PFSK-1 (cell line): ENCODE results near the gene MED26.

Experiments
- FOXP2 ChIP-seq: optimal IDR thresholded peaks from 2 replicates; pipeline ENCODE3; 2011; ENCODE audit warnings: borderline replicate concordance, control low read depth, inconsistent platforms; ENCODE audit not compliant: insufficient read depth; ENCODE audit errors: extremely low read length, extremely low read depth
- POLR2AphosphoS5 ChIP-seq: IDR thresholded peaks from 2 replicates; pipeline ENCODE4 v1.6.1; 2012; ENCODE audit warnings: low read depth, mild to moderate bottlenecking, control low read depth, low read length, moderate library complexity
- SIN3A ChIP-seq: IDR thresholded peaks from 2 replicates; pipeline ENCODE4 v1.6.1; 2012; ENCODE audit warnings: mild to moderate bottlenecking, low read length, moderate library complexity, borderline replicate concordance; ENCODE audit not compliant: insufficient read depth
- TAF1 ChIP-seq: IDR thresholded peaks from 2 replicates; pipeline ENCODE4 v1.6.1; 2012; ENCODE audit warnings: low read length, control low read depth, borderline replicate concordance; ENCODE audit not compliant: insufficient read depth
- TF ChIP-seq, protein P1 (sequence below), 2 experiments: IDR thresholded peaks; 2 replicates each; pipeline versions ENCODE4 v1.6.1 to v1.8.0; 2011 to 2012; ENCODE audit warnings: low read depth in 2 of 2, low read length in 2 of 2, control low read depth in 1 of 2, inconsistent platforms in 1 of 2, mild to moderate bottlenecking in 1 of 2, moderate library complexity in 1 of 2; ENCODE audit not compliant: insufficient read depth in 1 of 2

MED26 gene

DNA sequence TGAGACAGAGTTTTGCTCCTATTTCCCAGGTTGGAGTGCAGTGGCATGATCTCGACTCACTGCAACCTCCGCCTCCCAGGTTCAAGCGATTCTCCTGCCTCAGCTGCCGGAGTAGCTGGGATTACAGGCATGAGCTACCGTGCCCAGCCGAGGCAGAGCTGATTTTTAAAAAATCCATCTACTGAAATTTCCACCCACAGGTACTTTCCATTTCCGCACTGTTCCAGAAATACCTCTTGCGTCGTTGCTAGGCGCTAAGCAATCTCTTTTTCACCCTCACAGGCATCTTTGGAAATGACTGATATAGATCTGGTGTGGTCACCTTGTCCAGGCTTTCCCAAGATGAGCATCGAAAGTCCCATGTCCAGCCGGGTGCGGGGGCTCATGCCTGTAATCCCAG lies 42.3 kb upstream of the MED26 start:
- TF ChIP-seq FOXP2 (no peak), TAF1 (no peak), SIN3A (no peak), POLR2AphosphoS5 (no peak)
- TF ChIP-seq, protein P1, sequence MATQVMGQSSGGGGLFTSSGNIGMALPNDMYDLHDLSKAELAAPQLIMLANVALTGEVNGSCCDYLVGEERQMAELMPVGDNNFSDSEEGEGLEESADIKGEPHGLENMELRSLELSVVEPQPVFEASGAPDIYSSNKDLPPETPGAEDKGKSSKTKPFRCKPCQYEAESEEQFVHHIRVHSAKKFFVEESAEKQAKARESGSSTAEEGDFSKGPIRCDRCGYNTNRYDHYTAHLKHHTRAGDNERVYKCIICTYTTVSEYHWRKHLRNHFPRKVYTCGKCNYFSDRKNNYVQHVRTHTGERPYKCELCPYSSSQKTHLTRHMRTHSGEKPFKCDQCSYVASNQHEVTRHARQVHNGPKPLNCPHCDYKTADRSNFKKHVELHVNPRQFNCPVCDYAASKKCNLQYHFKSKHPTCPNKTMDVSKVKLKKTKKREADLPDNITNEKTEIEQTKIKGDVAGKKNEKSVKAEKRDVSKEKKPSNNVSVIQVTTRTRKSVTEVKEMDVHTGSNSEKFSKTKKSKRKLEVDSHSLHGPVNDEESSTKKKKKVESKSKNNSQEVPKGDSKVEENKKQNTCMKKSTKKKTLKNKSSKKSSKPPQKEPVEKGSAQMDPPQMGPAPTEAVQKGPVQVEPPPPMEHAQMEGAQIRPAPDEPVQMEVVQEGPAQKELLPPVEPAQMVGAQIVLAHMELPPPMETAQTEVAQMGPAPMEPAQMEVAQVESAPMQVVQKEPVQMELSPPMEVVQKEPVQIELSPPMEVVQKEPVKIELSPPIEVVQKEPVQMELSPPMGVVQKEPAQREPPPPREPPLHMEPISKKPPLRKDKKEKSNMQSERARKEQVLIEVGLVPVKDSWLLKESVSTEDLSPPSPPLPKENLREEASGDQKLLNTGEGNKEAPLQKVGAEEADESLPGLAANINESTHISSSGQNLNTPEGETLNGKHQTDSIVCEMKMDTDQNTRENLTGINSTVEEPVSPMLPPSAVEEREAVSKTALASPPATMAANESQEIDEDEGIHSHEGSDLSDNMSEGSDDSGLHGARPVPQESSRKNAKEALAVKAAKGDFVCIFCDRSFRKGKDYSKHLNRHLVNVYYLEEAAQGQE (IDR thresholded peaks at IDR 0.05; ENCODE audit: insufficient read depth in 1 of 2, low read depth in 2 of 2, low read length in 2 of 2): no peak

DNA sequence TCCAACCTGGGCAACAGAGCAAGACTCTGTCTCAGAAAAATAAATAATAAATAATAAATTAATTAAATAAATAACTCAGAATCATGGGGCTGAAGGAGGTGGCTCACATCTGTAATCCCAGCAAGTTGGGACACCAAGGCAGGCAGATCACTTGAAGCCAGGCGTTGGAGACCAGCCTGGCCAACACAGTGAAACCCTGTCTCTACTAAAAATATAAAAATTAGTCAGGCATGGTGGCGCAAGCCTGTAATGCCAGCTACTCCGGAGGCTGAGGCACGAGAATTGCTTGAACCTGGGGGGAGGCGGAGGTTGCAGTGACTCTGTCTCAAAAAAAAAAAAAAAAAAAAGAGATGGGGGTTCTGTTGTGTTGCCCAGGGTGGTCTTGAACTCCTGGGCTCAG lies 40.2 kb upstream of the MED26 start:
- TF ChIP-seq TAF1 (no peak), SIN3A (no peak), FOXP2 (no peak), POLR2AphosphoS5 (no peak)
- TF ChIP-seq, protein P1 (IDR thresholded peaks at IDR 0.05; ENCODE audit: insufficient read depth in 1 of 2, low read depth in 2 of 2, low read length in 2 of 2): no peak

DNA sequence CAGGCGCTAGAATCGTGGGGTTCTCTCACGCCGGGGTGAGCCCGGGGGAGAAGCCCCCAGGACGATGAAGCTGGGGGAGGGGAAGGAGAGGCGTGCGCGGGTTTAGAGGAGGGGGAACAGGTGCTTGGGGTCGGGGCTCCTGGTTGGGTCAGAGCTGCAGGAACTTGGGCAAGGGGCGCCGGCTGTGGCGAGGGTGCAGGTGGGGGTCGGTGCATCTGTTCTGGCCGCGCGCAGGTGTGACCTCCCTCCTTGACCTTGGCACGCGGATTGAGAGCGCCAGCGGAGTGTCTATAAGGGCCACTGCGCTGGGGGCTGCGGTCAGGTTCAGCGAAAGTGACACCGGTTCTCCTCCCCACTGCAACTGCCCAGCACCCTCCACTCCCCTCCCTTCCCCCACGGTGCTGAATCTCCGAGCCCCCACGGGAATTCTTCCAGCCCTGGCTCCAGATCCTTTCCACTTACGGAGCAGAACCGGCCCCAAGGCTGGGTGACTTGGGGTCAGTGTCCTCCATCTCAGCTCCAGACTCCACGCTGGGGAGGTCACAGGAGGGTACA lies 33.6 kb upstream of the MED26 start:
- TF ChIP-seq, protein P1 (IDR thresholded peaks at IDR 0.05; ENCODE audit: insufficient read depth in 1 of 2, low read depth in 2 of 2, low read length in 2 of 2): no peak
- TF ChIP-seq POLR2AphosphoS5 (no peak), SIN3A (no peak), FOXP2 (no peak), TAF1 (no peak)

DNA sequence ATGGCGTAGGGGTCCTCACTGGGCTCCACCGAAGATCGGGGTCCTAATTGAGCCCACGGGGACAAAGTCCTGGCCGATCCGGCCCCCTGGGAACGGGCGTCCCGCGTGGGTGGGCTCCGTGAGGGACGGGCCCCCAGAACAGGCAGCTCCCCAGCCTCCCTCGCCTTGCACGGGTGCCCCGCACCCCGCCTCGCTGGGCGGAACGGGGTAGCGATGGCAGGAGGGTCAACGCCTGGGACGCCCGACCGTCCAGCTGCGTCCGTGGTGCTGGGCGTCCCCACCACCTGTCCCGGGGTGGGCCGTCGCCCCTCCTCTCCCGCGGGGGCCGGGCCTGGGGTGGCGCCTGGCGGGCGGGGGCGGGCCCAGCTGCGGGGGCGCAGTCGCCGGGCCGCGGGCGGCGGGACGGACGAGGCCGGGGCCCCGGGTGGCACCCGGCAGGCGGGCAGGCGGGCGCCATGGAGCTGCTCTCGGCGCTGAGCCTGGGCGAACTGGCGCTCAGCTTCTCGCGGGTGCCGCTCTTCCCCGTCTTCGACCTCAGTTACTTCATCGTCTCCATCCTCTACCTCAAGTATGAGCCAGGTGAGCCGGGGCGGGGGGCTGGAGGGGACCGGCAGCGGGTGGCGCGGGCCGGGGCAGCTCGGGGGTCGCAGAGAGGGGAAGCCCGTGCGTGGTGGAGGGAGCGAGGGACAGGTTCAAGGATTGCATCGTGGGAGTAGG lies 32.9 kb upstream of the MED26 start, which contains the start of gene TMEM38A:
Gene TMEM38A (plus strand): TSS at position 377 of the 717 bp plus-strand sequence. CDS start 79 bp downstream, at position 456.
- TF ChIP-seq, protein P1 (IDR thresholded peaks at IDR 0.05; ENCODE audit: insufficient read depth in 1 of 2, low read depth in 2 of 2, low read length in 2 of 2): no peak
- TF ChIP-seq TAF1 (no peak), FOXP2 (no peak), SIN3A (no peak), POLR2AphosphoS5 (no peak)
